Chondrocyte (in vitro differentiated cells): ENCODE measurements around the gene IFI30. TPM values are rescaled to one million over a fixed set of nuclear protein-coding genes. Genes with fewer than 3 reads are reported as not detected.

Source experiments
- DNase-seq: peaks from one replicate; pipeline ENCODE4 v3.0.0; 2021; ENCODE audit warnings: mixed read lengths, low spot score
- H3K27ac Mint-ChIP-seq: one replicate; pipeline ENCODE4 v1.8.0; 2021; ENCODE audit warnings: mild to moderate bottlenecking, moderate library complexity, mixed read lengths; ENCODE audit not compliant: unreplicated experiment
- H3K27me3 Mint-ChIP-seq: 2 replicates; pipeline ENCODE4 v1.8.0; 2021; ENCODE audit warnings: low read depth, mixed read lengths
- H3K36me3 Mint-ChIP-seq: 2 replicates; pipeline ENCODE4 v1.8.0; 2021; ENCODE audit warnings: low read depth, mixed read lengths
- H3K4me1 Mint-ChIP-seq: 2 replicates; pipeline ENCODE4 v1.8.0; 2021; ENCODE audit warnings: low read depth, mild to moderate bottlenecking, mixed read lengths
- H3K4me3 Mint-ChIP-seq: one replicate; pipeline ENCODE4 v1.8.0; 2021; ENCODE audit warnings: mild to moderate bottlenecking, moderate library complexity, mixed read lengths; ENCODE audit not compliant: unreplicated experiment
- H3K9me3 Mint-ChIP-seq: 2 replicates; pipeline ENCODE4 v1.8.0; 2021; ENCODE audit warnings: low read depth, mixed read lengths
- CTCF ChIP-seq: fragments of 200-600 bp; sonication (generic); IDR thresholded peaks from 2 replicates; pipeline ENCODE4 v1.5.0; 2021; ENCODE audit warnings: antibody characterized with exemption, mild to moderate bottlenecking, moderate library complexity
- total RNA-seq: library from RNA; stranded (reverse); gene quantifications from 3 replicates; pipeline ENCODE4 v1.2.1, GENCODE V29; 2021

The IFI30 gene
- total RNA-seq, 1 donor from 2014 or later, result 2.1 TPM

GRCh38 chr19:18192673-18193387 is 19.2 kb downstream of the IFI30 start, which contains the start of gene MPV17L2:
TSS of gene MPV17L2 (plus strand) at chr19:18193218. CDS start at chr19:18193282, 64 bp downstream.
- no peak for TF ChIP-seq CTCF

DNA sequence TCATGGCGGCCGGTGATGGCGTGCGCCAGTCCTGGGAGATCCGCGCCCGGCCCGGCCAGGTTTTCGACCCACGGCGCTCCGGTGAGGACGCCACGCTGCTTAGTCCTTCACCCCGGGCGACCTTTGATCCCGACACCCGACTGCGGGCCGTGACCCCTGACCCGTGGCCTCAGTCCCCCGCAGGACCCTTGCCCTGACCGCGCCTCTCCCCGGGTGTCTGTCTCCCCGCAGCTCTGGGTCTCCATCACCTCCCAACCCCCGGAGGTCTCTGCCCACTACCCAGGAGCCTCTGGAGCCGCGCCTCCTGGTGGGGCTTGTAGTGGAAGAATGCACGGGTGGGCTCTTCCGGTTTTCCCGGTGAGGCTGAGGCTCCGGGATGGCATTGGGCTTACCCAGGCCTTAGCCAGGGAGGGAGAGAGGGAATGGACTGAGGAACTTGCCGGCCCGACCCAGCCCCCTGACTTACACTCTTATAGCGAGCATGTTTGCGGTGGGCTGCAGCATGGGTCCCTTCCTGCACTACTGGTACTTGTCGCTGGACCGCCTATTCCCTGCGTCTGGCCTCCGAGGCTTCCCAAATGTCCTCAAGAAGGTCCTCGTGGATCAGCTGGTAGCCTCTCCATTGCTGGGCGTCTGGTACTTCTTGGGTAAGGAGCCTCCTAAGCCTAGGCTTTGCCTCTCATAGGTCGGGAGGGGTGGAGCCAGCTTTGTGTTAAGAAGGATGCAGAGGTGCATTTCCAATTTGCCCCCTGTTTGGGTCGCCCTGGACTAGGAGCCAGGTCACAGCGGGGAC is 20.0 kb downstream of the IFI30 start:
- H3K4me1 Mint-ChIP-seq, result peaks cover 24% of the 10 kb centered on the region
- TF ChIP-seq CTCF, result peak; percentile 51
- peaks cover 8% of the 10 kb centered on the region for H3K36me3 Mint-ChIP-seq
- no peaks in the 10 kb centered on the region for H3K27me3 Mint-ChIP-seq
- peak overlapping the region; percentile 94 for H3K27ac Mint-ChIP-seq
- DNase-seq, result no peak
- H3K4me3 Mint-ChIP-seq, result peak overlapping the region; percentile 79
- H3K9me3 Mint-ChIP-seq, result no peaks in the 10 kb centered on the region

More at GRCh38 chr19:18192673-18193387, 19.2 kb downstream of the IFI30 start, which contains the start of gene MPV17L2:
- Mint-ChIP-seq H3K4me1 (peaks cover 24% of the 10 kb centered on the region), H3K36me3 (peaks cover 2% of the 10 kb centered on the region), H3K27ac (peak within 1 kb of the TSS; percentile 94), H3K4me3 (peak within 1 kb of the TSS; percentile 79), H3K9me3 (no peaks in the 10 kb centered on the region), H3K27me3 (no peaks in the 10 kb centered on the region)
- DNase-seq, result peak; percentile 100

DNA sequence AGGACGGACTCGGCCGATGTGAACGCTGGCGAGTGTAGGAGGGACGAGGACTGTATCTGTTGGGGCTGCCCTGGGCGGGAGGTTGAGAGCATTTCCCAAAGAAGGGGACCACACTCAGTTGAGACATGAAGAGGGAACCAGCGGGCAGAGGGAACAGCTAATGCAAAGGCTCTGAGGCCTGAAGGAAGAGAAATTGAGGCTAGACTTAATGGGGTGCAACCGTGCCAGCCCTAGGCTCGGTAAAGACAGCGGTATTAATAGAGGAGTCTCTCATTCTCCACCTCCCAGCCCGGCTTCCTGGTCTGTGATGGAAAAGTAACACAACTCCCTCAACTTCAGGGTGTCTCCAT is 20.5 kb downstream of the IFI30 start:
- Mint-ChIP-seq H3K27me3 (no peaks in the 10 kb centered on the region), H3K27ac (peak overlapping the region; percentile 32), H3K36me3 (peaks cover 9% of the 10 kb centered on the region), H3K4me3 (peak overlapping the region; percentile 79), H3K4me1 (peaks cover 24% of the 10 kb centered on the region), H3K9me3 (no peaks in the 10 kb centered on the region)
- no peak for DNase-seq
- TF ChIP-seq CTCF, result no peak

GRCh38 chr19:18194554-18195238 is 21.1 kb downstream of the IFI30 start:
- no peak for TF ChIP-seq CTCF
- DNase-seq, result no peak
- Mint-ChIP-seq H3K36me3 (peaks cover 9% of the 10 kb centered on the region), H3K4me3 (peak overlapping the region; percentile 79), H3K27ac (peak overlapping the region; percentile 32), H3K27me3 (no peaks in the 10 kb centered on the region), H3K4me1 (peaks cover 24% of the 10 kb centered on the region), H3K9me3 (no peaks in the 10 kb centered on the region)

DNA sequence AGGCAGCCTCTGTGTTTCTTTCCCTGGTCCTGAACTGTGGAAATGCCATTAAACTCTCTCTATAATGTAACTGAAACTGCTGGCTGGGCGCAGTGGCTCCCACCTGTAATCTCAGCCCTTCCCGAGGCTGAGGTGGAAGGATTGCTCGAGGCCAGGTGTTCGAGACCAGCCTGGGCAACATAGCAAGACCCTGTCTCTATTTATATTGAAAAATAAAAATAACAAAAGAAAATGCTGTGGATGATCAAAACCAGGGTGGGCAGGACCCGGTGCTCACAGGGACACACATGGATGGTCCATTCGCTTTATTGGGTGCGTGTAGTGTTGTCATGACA is 22.9 kb downstream of the IFI30 start:
- H3K4me3 Mint-ChIP-seq, result no peak overlapping the region

More for the DNA sequence above, 22.9 kb downstream of the IFI30 start:
- no peak for TF ChIP-seq CTCF
- no peaks in the 10 kb centered on the region for H3K27me3 Mint-ChIP-seq
- H3K4me1 Mint-ChIP-seq, result peaks cover 24% of the 10 kb centered on the region
- DNase-seq, result no peak
- H3K27ac Mint-ChIP-seq, result no peak overlapping the region
- no peaks in the 10 kb centered on the region for H3K9me3 Mint-ChIP-seq
- H3K36me3 Mint-ChIP-seq, result peaks cover 9% of the 10 kb centered on the region
